Measurements from ENCODE around the gene ZNF888.
"Not testable (repeated sequence)": the region's sequence is repeated elsewhere in the genome, so short reads cannot be mapped to it uniquely, and the experiment has no call there.

ZNF888 gene

DNA sequence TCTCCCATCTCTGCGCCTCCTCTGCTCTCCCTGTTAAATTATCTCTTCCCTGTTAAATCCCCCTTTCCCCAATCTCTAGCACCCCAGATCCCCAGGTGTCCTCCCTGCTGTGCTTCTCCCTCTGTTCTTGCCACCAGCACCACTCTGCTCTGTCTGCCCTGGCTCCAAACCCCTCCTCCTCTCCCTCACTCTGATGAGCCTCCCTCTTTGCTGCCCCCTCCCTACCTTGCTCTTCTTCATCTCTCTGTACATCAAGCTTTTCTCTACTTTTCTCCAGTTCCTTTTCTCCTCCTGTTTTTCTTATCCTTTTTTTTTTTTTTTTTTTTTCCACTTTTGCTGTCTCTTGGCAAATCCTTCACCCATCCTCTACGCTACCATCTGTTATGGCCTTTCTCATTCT is 18.3 kb upstream of the ZNF888 start:
- DNase-seq, result not testable (repeated sequence)

GRCh38 chr19:52940905-52941304 is 17.7 kb upstream of the ZNF888 start:
- not testable (repeated sequence) for DNase-seq

- DNase-seq, result no peak
Observed at GRCh38 chr19:52938761-52939160, 15.5 kb upstream of the ZNF888 start.

- no peak for DNase-seq
Observed at GRCh38 chr19:52936954-52937325, 13.7 kb upstream of the ZNF888 start.

DNA sequence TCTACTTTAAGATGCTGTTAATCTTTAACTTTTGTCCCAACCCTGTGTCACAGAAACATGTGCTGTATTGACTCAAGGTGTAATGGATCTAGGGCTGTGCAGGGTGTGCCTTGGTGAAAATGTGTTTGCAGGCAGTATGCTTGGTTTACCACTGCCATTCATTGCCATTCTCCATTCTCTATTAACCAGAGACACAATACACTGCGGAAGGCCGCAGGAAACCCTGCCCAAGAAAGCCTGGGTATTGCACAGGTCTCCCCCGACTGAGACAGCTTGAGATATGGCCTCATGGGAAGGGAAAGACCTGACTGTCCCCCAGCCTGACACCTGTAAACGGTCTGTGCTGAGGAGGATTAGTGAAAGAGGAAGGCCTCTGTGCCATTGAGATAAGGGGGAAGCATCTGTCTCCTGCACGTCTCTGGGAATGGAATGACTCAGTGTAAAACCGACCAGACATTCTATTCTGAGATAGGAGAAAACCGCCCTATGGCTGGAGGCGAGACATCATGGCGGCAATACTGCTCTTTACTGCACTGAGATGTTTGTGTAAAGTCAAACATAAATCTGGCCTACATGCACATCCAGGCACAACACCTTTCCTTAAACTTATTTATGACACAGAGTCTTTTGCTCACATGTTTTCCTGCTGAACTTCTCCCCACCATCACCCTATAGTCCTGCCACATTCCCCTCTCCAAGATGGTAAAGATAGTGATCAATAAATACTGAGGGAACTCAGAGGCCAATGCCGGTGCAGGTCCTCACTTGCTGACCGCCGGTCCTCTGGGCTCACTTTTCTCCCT is 13.1 kb upstream of the ZNF888 start:
- no peak for DNase-seq

GRCh38 chr19:52935434-52935833 is 12.2 kb upstream of the ZNF888 start:
- no peak for DNase-seq

DNA sequence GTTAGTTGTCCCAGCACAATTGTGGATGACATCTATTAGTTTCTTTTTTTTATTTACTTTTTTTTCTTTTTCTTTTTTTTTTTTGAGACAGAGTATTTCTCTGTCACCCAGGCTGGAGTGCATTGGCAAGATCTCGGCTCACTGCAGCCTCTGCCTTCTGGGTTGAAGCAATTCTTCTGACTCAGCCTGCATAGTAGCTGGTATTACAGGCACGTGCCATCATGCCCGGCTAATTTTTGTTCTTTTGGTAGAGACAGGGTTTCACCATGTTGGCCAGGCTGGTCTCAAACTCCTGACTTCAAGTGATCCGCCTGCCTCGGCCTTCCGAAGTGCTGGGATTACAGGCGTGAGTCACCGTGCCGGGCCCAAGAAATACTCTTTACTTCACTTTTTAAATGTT is 1.4 kb upstream of the ZNF888 start:
- not testable (repeated sequence) for DNase-seq

- no peak for DNase-seq
Observed at GRCh38 chr19:52923778-52924593, 758 bp upstream of the ZNF888 start.

DNA sequence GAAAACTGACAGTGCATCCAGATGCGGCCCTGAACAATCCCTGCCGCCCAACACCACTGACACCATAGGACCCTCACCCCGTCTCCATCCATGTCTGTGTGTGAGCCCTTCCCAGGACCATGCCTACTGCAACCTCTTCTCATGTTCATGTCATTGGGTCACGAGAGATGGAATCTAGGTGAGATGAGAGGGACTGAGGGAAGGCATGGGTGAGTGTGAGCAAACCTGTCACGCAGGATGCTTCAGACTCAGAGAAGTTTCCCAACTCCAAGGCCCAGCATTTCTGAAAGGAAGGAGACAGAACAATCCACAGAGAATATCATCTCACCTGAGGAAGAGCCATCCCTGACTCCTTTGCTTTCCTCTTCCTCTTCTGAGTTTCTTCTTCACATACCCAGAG is 5.7 kb downstream of the ZNF888 start:
- DNase-seq, result no peak

GRCh38 chr19:52910648-52911047 is 12.6 kb downstream of the ZNF888 start:
- no peak for DNase-seq

DNA sequence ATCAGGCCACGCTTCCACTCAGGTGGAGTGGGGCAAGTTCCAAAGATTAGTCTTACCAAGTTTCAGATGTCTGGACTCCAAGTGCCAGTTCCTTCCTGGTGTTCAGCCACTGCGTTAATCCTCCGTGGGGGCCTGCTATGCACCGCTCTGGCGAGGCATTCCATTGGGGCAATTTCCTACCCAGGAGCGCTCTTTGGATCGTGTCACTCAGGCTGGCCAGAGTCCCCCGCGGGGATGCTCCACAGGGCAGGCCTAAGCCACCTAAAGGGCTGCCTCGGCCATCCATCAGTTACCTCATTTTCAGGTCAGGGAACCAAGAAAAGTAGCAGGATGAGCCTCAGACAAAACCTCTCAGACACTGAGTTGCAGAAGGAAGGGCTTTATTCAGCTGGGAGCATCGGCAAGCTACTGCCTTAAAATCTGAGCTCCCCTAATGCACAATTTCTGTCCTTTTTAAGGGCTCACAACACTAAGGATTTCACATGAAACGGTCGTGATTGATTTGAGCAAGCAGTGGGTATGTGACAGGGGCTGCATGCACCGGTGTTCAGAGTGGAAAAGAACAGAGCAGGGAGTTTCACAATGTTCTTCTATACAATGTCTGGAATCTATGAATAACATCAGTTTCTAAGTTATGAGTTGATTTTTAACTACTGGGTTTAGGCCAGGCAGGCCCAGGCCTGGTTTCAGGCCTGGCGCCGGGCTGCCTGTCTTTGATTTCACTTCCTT is 19.0 kb downstream of the ZNF888 start:
- DNase-seq, result not testable (repeated sequence)

- DNase-seq, result no peak
Observed at GRCh38 chr19:52901842-52902241, 21.4 kb downstream of the ZNF888 start.

DNA sequence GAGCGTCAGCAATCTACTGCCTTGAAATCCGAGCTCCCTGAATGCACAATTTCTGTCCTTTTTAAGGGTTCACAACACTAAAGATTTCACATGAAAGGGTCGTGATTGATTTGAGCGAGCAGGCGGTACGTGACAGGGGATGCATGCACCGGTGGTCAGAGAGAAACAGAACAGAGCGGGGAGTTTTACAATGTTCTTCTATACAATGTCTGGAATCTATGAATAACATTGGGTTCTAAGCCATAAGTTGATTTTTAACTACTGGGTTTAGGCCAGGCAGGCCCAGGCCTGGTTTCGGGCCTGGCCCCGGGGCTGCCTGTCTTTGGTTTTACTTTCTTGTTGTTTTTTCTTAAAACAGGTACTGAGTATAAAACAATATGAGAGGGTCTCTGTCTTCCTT is 24.6 kb downstream of the ZNF888 start:
- not testable (repeated sequence) for DNase-seq

DNA sequence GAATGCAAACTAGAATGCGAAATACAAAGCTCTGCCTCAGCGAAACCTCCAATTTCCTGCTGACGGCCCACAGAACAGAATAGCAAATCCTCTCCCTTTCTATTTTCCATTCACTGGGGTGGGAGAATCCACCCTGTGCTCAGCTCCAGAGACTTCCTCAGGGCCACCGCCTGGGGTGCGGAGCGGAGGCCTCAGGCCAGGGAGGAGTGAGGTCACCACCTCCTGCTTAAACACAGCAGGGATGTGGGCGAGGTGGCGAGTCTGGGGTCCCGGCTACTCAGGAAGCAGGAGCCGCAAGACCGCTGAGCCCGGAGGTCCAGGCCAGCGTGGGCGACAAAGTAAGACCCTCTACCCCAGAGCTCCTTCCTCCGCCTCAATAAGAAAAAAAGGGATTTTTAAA is 25.1 kb downstream of the ZNF888 start:
- no peak for DNase-seq

- peak; percentile 92 for DNase-seq
Observed at GRCh38 chr19:52897138-52897935, 25.9 kb downstream of the ZNF888 start, which contains the start of gene ZNF320. Gene ZNF320, minus strand, starts transcription at chr19:52897635. Its CDS starts 7,380 bp downstream, at chr19:52890255.

- peak; percentile 23 for DNase-seq
Observed at GRCh38 chr19:52896431-52897137, 26.6 kb downstream of the ZNF888 start.

- no peak for DNase-seq
Observed at GRCh38 chr19:52891336-52891735, 31.9 kb downstream of the ZNF888 start.

- DNase-seq, result no peak
Observed at GRCh38 chr19:52889931-52890330, 33.3 kb downstream of the ZNF888 start.

GRCh38 chr19:52889076-52889475 is 34.2 kb downstream of the ZNF888 start:
- no peak for DNase-seq

- DNase-seq, result no peak
Observed at GRCh38 chr19:52880895-52881389, 42.3 kb downstream of the ZNF888 start.

DNA sequence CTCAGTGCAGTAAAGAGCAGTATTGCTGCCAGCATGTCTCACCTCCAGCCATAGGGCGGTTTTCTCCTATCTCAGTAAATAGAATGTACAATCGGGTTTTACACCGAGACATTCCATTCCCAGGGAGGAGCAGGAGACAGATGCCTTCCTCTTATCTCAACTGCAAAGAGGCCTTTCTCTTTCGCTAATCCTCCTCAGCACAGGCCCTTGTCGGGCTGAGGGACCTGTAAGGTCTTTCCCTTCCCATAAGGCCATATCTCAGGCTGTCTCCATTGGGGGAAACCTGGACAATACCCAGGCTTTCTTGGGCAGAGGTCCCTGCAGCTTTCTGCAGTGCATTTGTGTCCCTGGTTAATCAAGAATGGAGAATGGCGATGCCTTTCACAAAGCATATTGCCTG is 50.2 kb downstream of the ZNF888 start:
- not testable (repeated sequence) for DNase-seq

DNA sequence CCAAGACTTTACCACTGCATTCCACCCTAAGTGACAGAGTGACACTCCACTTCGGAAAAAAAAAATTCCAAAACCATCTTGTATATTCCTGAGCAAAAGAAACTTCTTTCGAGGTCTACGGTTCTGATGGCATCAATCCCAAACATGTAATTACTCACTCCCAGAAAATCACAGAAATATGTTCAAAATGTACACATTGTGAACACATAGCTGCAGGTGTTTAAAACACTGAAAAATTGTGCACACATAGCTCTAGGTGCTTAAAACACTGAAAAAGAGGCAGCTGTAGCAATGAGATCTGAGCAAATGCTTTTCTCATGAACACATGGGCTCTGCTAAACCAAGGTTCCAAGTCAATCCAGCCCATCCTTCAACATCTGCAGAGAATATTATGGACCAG is 51.8 kb downstream of the ZNF888 start:
- no peak for DNase-seq

Data from stimulated activated CD8-positive, alpha-beta memory T cell treated with anti-CD3 and anti-CD28 coated beads, Interleukin-4, amount 100 ng/mL, for 48 hours (primary cell).